SKM-1 treated with dmso at 0.1 percent for 144 hours (cell line): ENCODE results near the gene CFAP97.
A peak's percentile ranks its signal among the peaks of the same experiment; 100 is the strongest.
"Not testable (repeated sequence)": the region's sequence is repeated elsewhere in the genome, so short reads cannot be mapped to it uniquely, and the experiment has no call there.

Experiments
- DNase-seq: peaks from one replicate; lab custom pipeline; 2025; ENCODE audit not compliant: unreplicated experiment; lab: John Stamatoyannopoulos, UW

Gene CFAP97

DNA sequence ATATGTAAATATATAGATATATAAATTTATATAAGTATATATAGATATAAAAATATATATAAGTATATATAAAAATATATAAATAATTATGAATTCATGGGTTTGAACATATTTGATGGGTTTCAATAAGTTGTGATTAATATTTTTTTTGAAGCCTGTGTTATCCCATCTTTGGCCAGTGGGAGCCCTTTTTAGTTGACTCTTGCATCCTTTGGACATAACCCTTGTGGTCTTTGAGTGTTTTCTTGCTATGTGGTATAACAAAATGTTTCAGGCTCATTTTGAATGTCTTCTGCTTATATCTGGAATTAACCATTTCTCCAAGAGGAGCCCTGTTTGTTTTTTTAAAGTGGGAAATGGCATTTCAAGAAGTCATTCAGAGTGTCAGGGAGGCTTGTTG is 20.8 kb upstream of the CFAP97 start:
- DNase-seq: no peak

DNA sequence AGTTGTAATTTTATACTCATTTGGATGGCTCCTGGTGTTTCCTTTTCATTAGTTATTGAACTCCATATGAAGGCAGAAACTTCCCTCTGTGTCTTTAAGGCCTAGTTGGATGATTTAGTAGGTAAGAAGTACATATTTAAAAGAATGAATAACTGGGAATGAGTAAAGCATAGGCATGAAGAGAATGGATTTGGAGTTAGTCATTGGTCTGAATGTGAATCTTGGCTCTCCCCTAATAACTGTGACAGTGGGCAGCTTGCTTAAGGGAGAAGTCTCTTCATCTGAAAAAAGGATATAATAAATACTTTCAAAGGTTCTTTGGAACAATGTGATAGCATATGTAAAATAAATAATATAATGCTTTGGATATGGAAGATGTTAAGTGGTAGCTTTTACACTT is 18.8 kb upstream of the CFAP97 start:
- no peak for DNase-seq

DNA sequence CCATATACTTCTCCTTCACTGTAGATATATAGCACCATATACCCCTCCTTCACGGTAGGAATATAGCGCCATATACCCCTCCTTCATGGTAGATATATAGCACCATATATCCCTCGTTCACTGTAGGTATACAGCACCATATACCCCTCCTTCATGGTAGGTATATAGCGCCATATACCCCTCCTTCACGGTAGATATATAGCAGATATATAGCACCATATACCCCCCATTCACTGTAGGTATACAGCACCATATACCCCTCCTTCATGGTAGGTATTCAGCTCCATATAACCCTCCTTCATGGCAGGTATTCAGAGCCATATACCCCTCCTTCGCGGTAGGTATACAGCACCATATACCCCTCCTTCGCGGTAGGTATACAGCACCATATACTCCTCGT is 18.1 kb upstream of the CFAP97 start:
- DNase-seq: no peak

DNA sequence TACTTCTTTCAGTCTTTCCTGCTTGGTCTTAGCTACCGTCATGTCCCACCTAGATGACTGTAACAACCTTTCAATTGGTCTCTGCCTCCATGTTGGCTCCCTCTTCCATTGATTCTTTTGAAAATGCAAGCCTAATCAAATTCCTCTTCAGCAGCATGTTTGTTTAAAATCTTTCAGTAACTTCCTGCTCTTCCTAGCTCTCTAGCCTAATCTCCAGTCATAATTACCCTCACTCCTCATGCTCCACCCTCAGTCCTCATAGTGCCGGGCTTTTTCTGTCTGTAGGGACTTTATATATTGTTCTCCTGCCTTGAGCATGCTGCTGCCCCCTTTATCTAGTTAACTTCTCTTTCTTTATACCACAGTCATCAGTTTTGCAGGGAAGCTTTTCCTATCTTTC is 17.7 kb upstream of the CFAP97 start:
- DNase-seq: no peak

DNA sequence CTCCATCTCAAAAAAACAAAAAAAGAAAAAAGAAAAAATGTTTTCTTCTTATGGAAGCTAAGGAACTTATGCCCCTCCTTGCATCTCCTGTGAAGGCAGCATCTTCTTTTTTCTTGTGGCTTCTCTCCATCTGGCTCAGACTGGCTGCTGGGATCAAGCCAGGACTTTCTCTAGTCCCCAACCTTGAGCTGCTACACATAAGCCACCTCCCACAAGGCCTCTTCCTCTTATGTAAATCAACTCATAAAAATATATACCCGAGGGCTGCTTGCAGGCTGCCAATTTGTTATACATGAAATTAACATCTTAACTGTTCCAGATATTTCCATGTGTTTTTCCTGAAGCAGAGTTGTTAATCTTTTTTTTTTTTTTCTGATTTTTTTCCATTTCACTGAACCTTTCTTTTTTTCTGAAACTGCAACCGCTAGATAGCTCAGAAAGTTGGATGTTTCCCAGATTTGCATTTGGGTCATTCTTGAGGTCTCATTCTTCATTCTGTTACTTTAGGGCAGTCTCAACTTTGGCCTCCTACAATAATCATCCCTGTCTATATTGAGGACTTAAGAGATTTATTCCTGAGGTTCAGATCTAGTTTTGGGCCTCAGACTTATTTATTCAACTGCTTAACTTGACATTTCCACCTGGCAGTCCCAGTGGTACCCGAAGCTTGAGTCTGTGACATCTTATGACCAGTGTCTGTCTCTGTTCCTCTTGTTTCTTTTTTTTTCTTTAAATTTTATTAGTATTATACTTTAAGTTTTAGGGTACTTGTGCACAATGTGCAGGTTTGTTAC is 15.9 kb upstream of the CFAP97 start:
- no peak for DNase-seq

DNA sequence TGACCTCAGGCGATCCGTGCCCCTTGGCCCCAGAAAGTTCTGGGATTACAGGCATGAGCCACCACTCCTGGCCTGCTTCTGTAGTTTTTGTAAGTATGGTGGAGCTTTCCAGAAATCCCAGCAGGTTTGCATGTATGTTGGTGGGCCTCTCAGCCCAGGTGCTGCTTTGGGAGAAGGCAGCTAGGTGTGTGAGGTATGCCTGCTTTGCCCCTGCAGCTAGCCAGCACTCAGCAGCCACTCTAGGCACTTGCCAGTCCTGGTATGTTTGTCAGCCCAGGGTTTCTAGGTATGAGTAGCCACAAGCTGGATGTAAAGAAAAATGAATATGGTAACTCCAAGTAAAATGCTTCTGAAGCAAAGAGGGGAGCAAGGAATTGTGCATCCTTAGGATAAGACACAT is 14.5 kb upstream of the CFAP97 start:
- DNase-seq: no peak

DNA sequence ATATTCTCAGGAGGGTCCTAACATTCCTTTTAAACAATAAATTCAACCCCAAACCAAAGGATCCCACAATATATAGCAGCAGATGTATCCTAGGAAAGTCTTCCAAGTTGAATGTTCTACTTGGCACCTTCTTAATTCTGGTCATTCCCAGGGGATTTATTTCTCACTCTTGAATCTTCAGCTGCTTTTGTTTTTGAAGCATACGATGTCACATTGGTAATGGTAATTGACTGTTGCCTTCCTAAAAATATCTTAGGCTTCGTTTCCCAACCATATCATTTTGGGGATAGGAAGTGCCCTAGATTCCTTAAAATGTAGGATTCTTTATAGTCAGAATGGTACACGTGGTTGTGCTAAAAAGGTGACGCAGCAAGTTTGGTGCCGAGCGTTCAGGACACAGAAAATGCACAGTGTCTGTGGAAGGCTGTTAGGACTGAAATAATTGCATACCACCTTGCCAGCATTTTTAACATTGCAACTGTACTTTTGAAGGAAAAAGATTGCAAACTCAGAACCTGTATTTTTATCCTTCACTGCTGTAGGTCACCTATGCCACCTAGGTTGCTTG is 13.7 kb upstream of the CFAP97 start:
- DNase-seq: no peak

DNA sequence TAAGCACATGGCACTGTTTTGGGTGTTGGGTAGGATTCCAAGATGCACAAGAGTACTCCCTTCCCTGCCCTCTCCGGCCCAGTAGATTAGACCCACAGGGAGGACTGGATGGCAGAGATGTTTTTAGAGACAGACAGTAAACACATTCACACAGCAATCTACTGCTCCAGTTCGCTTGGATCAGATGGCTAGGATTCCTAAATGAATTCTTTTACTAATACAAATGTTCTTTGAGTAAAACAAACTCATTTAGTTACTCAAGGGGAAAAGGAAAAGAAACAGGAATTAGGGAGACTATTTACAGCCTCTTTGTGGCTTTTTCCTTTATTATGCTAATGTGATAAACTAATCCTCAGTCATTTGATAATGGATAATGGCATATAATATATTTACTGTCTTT is 11.5 kb upstream of the CFAP97 start:
- DNase-seq: no peak

DNA sequence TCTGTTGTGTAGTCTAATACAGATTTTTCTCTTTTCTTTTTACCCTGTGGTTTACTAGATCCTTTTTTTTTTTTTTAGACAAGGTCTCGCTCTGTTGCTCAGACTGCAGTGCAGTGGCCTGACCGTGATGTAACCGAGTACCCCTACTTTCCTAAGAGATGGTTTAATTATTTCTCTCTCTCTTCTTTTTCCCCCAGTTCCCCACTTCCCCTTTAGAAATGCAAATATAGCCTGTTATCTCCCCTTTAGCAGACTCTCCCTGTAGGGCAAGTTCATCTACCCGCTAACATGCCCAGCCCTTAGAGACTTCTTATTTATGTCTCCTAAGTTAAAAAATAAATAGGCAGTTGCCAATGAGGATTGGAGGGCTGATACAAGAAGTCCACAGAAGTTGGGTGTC is 10.1 kb upstream of the CFAP97 start:
- peak; percentile 66 for DNase-seq

DNA sequence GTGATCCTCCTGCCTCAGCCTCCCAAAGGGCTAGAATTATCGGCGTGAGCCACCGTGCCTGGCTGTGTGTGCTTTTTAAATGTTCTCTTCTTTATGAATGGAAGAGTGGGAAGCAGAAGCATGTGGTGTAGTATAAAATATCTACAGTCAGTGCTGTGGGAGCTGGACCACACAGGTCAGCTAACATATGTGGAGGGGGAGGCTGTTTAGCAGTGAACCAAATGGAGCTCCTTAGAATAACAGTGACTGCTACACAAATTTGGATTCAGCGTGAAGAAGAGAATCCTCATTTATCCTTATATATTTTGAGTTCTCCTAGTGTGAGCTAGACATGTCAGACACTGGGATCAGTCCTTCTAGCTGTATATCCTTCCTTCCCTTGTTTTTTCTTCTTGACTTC is 8.8 kb upstream of the CFAP97 start:
- DNase-seq: no peak

DNA sequence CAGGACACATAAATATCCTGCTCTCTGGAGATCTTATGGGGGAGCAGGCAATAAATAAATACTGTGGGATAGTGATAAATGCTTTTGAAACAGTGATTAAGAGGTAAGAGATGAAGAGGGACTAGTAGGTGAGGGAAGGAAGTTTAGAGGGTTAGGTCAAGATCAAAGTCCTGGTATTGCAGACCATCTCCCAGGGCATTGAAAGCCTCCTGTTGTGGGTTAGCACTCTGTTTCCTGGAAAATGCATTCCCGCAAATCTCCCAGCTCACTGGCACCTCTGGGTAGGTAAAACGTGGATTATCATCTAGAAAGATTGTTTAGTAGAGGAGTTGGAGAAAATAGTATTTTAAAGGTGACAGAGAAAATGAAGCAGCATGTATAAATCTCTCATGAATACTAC is 7.8 kb upstream of the CFAP97 start:
- no peak for DNase-seq

DNA sequence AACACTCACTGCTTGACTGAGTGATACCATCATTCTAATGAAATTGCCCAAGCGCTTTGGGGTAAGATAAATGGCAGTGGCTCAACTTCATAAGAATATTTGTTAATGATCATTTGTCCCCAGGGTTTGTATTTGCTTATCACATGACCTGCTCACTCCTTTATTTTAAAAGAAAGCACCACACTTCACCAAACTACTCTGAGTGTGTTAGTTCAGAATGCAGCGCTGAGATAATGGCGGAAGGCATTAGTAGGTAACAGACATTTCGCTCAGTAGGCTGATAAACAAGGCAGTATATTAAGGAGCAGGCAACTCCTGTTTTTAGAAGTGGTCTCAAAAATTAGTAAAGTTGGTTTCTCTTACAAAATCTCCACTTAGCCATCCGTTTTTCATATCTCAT is 7.2 kb upstream of the CFAP97 start:
- DNase-seq: no peak

DNA sequence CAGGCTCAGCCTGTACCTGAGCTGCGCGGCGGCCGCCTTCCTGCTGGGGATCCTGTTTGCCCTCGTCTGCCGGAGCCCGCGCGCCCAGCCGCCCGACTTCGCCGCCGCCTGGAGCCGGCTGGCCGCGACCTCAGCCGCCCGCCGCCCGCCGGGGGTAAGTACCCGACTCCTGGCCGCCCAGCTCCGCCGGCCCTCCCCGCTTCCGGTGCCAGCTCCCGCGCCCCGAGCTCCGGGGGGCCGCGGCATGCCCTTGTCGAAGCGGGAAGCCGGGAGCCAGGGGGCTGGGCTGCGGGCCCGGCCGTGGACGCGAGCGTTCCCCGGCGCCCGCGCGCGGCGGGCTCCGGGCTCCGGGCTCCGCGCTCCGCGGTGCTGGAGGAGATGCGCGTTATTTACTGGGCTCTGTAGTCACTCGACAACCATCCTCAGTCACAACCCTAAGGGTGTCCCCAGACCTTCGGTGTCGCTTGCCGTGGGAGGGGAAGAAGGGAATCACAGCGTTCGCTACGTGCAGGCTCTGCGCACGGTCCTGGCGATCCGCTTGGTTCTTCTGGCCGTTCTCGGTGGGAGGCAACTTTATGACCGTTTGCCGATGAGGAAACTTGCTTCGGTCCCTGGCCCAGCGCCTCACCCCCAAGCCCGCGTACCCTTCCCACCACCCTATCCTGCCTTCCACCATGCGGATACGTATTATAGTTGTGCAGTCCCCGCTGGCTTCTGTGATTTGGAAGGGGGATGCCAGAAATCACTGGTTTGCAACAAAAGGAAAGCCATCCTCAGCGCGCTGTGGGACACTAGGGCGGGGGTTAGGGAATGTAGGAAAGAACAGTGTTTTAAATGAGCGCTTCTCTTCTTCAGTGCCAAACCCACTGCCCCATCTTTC is 6.5 kb upstream of the CFAP97 start:
- no peak for DNase-seq

DNA sequence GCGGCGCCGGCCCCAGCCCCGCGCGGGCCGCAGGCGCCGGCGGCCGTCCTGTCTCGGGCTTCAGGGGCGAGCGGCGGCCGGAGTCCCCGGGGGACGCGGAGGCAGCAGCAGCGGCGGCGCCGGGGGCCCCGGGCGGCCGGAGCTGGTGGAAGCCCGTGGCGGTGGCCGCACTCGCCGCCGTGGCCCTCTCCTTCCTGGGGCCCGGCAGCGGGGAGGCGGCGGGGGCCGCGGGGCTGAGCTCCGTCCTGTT is 6.0 kb upstream of the CFAP97 start:
- not testable (repeated sequence) for DNase-seq

DNA sequence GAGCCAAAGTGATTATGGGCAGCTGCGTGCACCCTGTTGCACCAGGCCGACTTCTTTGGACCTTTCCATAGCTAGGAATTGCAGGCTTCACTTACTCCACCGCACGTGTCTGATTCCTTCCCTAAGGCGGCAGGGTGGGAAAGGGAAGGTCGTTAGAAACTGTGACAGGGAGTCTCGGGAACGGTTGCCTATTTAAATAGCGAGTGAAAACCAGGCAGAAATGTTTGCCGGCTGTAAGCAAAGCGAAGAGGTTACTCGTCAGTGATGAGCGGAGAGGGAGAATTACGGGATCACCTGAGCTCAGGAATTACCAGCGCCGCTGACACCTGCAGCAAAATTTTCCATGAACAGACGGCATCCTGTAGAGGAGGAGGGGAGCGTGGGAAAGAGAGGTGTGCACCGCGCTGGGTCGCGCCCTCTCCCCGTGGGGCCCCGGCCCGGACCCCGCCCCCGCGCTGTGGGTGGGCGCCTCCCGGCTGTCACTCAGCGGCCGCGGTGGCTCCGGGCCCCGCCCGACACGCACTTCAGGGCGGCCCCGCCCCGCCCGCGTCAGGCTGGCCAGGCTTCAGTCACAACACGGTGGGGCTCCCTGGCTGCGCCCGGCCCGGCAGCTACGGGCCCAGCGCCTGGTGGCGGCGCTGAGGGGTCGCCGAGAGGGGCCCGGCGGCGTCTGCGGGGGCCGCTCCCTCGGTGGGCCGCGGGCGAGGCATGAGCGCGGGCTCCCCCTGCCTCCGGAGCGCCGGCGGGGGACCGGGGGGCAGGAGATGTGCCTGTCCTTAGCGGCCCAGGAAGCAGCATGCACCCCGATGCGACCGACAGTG is 5.4 kb upstream of the CFAP97 start, which contains the start of gene SNX25:
TSS of gene SNX25 (plus strand) at position 568 of the 821 bp plus-strand sequence. CDS start at position 797, 229 bp downstream.
- peak; percentile 37 for DNase-seq

DNA sequence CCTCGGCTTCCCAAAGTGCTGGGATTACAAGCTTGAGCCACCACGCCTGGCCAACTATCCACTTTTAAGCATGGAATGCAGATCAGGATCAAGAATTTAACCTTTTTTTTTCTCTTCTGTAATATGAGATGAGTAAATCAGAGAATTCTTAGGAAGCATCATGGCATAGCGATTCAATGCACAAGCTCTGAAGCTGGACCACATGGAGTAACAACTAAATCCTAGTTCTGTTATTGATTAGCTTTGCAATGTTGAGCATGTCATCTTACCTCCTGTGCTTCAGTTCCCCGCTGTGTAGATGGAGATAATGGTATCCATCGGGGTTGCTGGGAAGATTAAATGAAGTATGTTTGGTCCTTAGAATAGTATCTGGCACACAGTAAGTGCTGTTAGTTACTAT is 3.7 kb upstream of the CFAP97 start:
- no peak for DNase-seq

DNA sequence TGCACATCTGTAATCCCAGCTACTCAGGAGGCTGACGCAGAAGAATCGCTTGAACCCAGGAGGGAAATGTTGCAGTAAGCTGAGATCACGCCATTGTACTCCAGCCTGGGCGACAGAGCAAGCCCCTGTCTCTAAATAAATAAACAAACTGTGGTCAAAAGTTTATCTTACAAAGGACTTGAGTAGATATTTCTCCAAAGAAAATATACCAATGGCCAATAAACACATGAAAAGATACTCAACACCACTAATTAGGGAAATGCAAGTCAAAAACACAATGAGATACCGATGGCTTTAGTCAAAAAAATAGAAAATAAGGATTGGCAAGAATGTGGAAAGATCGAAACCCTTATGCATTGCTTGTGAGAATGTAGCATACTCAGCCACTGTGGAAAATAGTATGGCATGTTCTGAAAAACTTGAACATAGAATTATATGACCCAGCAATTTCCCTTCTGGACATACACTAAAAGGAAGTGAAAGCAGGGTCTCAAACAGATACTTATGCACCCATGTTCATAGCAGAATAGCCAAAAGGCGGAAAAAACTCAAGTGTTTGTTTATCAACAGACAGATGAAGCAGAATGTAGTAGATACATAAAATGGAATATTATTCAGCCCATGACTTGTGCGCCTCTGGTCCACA is 2.0 kb upstream of the CFAP97 start:
- DNase-seq: no peak

DNA sequence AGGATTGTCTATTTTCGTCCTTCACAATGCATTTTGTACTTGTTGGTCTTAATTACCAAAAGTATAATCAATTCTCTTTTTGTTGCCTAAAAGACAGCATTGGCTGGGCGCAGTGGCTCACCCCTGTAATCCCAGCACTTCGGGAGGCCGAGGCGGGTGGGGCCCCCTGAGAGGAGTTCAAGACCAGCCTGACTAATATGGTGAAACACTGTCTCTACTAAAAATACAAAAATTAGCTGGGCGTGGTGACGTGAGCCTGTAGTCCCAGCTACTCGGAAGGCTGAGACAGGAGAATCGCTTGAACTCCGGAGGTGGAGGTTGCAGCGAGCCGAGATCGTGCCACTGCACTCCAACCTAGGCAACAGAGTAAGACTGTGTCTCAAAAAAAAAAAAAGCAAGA is 1.3 kb upstream of the CFAP97 start:
- not testable (repeated sequence) for DNase-seq

DNA sequence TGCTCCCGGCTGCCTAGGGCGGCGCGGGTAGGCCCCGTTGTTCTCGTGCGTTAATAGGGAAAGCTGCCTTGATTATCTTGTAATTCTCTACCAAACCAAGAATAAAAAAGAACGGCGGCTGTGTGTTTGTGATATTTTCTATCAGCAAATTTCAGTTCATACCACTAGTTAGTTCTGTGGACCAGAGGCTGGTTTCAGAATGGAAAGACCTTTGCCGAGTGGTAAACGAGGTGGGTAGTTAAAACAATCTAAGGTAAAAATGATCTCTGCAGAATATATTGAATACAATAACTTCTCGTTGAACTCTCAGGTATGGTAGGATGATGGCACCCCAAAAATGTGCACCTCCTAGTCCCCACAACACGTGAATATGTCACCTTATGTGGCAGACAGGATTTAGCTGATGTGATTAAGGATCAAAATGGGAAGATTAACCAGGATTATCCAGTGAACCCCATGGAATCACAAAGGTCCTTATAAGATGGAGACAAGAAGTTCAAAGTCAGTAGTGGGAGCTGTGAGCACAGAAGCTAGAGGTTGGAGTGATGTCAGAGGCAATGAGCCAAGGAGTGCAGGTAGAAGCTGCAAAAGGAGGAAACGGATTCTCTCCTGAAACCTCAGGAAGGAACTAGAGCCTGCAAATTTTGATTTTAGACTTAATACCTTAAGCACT is 574 bp upstream of the CFAP97 start:
- no peak for DNase-seq

DNA sequence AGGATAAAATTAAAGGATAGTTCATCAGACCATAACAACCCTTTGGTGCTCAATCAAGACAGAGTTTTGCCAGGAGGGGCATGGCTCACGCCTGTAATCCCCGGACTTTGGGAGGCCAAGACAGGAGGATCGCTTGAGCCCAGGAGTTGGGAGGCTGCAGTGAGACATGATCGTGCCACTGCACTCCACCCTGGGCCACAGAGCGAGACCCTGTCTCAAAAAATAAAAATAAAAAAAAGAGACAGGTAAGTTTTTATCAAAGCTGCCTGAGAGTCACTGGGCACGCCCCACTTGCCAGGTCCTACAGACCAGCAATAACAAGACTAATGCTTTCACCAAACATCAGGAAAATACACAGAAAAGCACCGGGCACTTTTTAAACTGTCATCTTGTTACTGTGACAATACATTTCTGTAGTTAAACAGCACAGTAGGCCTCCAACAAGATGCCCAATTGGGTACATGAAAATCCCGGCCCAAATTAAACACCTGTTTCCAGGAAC is 765 bp downstream of the CFAP97 start:
- DNase-seq: no peak
